K562 (cell line): ENCODE measurements around the gene UCP1. TPM values are rescaled to one million over a fixed set of nuclear protein-coding genes. Genes with fewer than 3 reads are reported as not detected.

Experiments
- ATF3 ChIP-seq, 2 experiments: fragments of 450-650 bp in 1 of 2; sonication (generic) in 1 of 2; formaldehyde crosslinking in 1 of 2; IDR thresholded peaks in 1 of 2; conservative IDR thresholded peaks in 1 of 2; 2 replicates each; pipeline versions ENCODE4 v1.6.1 to v1.8.1; 2016 to 2023; ENCODE audit warnings: mild to moderate bottlenecking in 2 of 2, moderate library complexity in 2 of 2, inconsistent platforms in 1 of 2, missing genetic modification reagents in 1 of 2
- CTBP1 ChIP-seq: fragments of 450-650 bp; IDR thresholded peaks from 2 replicates; pipeline ENCODE4 v1.6.1; 2016; ENCODE audit warnings: borderline replicate concordance
- FOXP1 ChIP-seq: sonication (generic); formaldehyde crosslinking; IDR thresholded peaks from 2 replicates; pipeline ENCODE4 v1.8.0; 2022; ENCODE audit warnings: mild to moderate bottlenecking, missing genetic modification reagents
- GMEB1 ChIP-seq: fragments of 250-450 bp; sonication (Bioruptor Pico); IDR thresholded peaks from 2 replicates; pipeline ENCODE4 v1.4.0; 2020; ENCODE audit warnings: mild to moderate bottlenecking
- IFI16 ChIP-seq: fragments of 250-450 bp; sonication (Bioruptor Pico); IDR thresholded peaks from 2 replicates; pipeline ENCODE4 v2.1.2; 2022; ENCODE audit warnings: mild to moderate bottlenecking, inconsistent platforms
- KDM4B ChIP-seq, 2 experiments: fragments of 450-650 bp in 1 of 2; sonication (generic) in 1 of 2; IDR thresholded peaks; 2 replicates each; pipeline ENCODE4 v1.6.1; 2016 to 2017; ENCODE audit warnings: borderline replicate concordance in 2 of 2, antibody characterized with exemption in 1 of 2, low read depth in 1 of 2, mild to moderate bottlenecking in 1 of 2
- KLF1 ChIP-seq: fragments of 450-650 bp; IDR thresholded peaks from 2 replicates; pipeline ENCODE4 v1.6.1; 2016; ENCODE audit warnings: missing genetic modification characterization, missing compliant biosample characterization
- KLF16 ChIP-seq: IDR thresholded peaks from 2 replicates; pipeline ENCODE4 v1.6.1; 2016; ENCODE audit warnings: antibody characterized with exemption
- MAFK ChIP-seq: IDR thresholded peaks from 2 replicates; pipeline ENCODE4 v1.6.1; 2011; ENCODE audit warnings: low read length, improper control_type of control experiment
- MNT ChIP-seq, 2 experiments: fragments of 450-650 bp; conservative IDR thresholded peaks; 2 replicates each; pipeline ENCODE4 v1.6.1; 2017; ENCODE audit warnings: mild to moderate bottlenecking in 2 of 2, moderate library complexity in 2 of 2
- MYNN ChIP-seq, 2 experiments: sonication (generic); formaldehyde crosslinking in 1 of 2; IDR thresholded peaks; 2 replicates each; pipeline versions ENCODE4 v1.5.0 to v1.6.1; 2016 to 2020; ENCODE audit warnings: antibody characterized with exemption in 1 of 2, missing genetic modification reagents in 1 of 2
- POLR2AphosphoS2 ChIP-seq: IDR thresholded peaks from 2 replicates; pipeline ENCODE4 v1.6.1; 2012; ENCODE audit warnings: low read length, improper control_type of control experiment
- PRPF4 ChIP-seq: fragments of 200-400 bp; formaldehyde crosslinking; IDR thresholded peaks from one replicate; pipeline ENCODE4 v1.6.1; 2017; ENCODE audit warnings: low read length, low read depth, mild to moderate bottlenecking; ENCODE audit not compliant: insufficient read depth, poor library complexity, severe bottlenecking
- SMARCE1 ChIP-seq: fragments of 450-650 bp; IDR thresholded peaks from 2 replicates; pipeline ENCODE4 v1.7.1; 2016; ENCODE audit warnings: mild to moderate bottlenecking
- SP2 ChIP-seq: IDR thresholded peaks from 2 replicates; pipeline ENCODE4 v1.6.1; 2011; ENCODE audit warnings: mild to moderate bottlenecking, low read depth, low read length, moderate library complexity; ENCODE audit not compliant: poor library complexity, severe bottlenecking; ENCODE audit errors: extremely low read depth
- USF2 ChIP-seq: sonication (generic); formaldehyde crosslinking; IDR thresholded peaks from 2 replicates; pipeline ENCODE4 v1.5.0; 2020; ENCODE audit warnings: missing genetic modification reagents
- WHSC1 ChIP-seq: IDR thresholded peaks from one replicate; pipeline ENCODE4 v1.6.1; 2012; ENCODE audit warnings: low read length, control low read depth, inconsistent platforms
- XRCC5 ChIP-seq: fragments of 200-400 bp; formaldehyde crosslinking; IDR thresholded peaks from 2 replicates; pipeline ENCODE4 v1.6.1; 2017; ENCODE audit warnings: low read depth, mild to moderate bottlenecking, low read length
- ZBTB49 ChIP-seq: sonication (generic); formaldehyde crosslinking; IDR thresholded peaks from 2 replicates; pipeline ENCODE4 v1.8.0; 2022; ENCODE audit warnings: missing genetic modification reagents, mild to moderate bottlenecking, borderline replicate concordance
- ZNF146 ChIP-seq: IDR thresholded peaks from one replicate; pipeline ENCODE4 v1.6.1; 2018; ENCODE audit warnings: missing compliant biosample characterization; ENCODE audit not compliant: unreplicated experiment
- ZNF174 ChIP-seq: fragments of 250-450 bp; sonication (Bioruptor Pico); IDR thresholded peaks from 2 replicates; pipeline ENCODE4 v1.4.0; 2020; ENCODE audit warnings: mild to moderate bottlenecking
- ZNF253 ChIP-seq: fragments of 250-450 bp; sonication (Bioruptor Pico); conservative IDR thresholded peaks from 2 replicates; pipeline ENCODE4 v1.6.1; 2021; ENCODE audit warnings: mild to moderate bottlenecking
- ZNF324 ChIP-seq: fragments of 250-450 bp; sonication (Bioruptor Pico); IDR thresholded peaks from 2 replicates; pipeline ENCODE4 v1.4.0; 2020; ENCODE audit warnings: mild to moderate bottlenecking
- polyA plus RNA-seq, 8 experiments: library from polyadenylated mRNA; depleted of rRNA in 4 of 8; stranded (reverse) in 5 of 8; unstranded in 3 of 8; fragments of >200 nt; fragmentation: Nextera tagmentation in 2 of 8; fragmentation: Illumina TruSeq in 1 of 8; extraction: Ambion mirVana in 2 of 8; extraction: Trizol in 1 of 8; gene quantifications; 2 replicates each; pipeline versions ENCODE4 v1.2.1 to v1.2.3, GENCODE V29; 2011 to 2014; ENCODE audit warnings: inconsistent platforms in 1 of 8, missing spikeins in 1 of 8
- total RNA-seq, 7 experiments: library from RNA; depleted of rRNA in 6 of 7; stranded (reverse); fragments of >200 nt in 6 of 7; fragmentation: Illumina TruSeq in 2 of 7; extraction: Trizol in 2 of 7; gene quantifications; 2 replicates each; pipeline versions ENCODE4 v1.2.1 to v1.2.3, GENCODE V29; 2011 to 2021; ENCODE audit warnings: low replicate concordance in 1 of 7

Gene UCP1
- total and polyA plus RNA-seq, 9 of the 15 experiments (the other 6 are each of a cell fraction or from before 2014, with no cell fraction given), result not detected

GRCh38 chr4:140529434-140529833 is 39.3 kb downstream of the UCP1 start (continued):
- TF ChIP-seq PRPF4, result no peak
- no peak for TF ChIP-seq KLF1 (tag)
- TF ChIP-seq ATF3 (IDR thresholded peaks at IDR 0.05), result peak; percentile 38; the same call in 1 of the 2 replicates
- no peak for TF ChIP-seq ATF3 (CRISPR knock-in tag; conservative IDR thresholded peaks at IDR 0.05)
- TF ChIP-seq SMARCE1, result peak; percentile 93
- no peak for TF ChIP-seq FOXP1 (CRISPR knock-in tag)
- TF ChIP-seq CTBP1, result peak; percentile 97
- no peak for TF ChIP-seq WHSC1
- TF ChIP-seq SP2, result no peak
- TF ChIP-seq MNT (conservative IDR thresholded peaks at IDR 0.05), result peak; percentile 62 to 75
- TF ChIP-seq MAFK, result no peak
- no peak for TF ChIP-seq KDM4B (IDR thresholded peaks at IDR 0.05; ENCODE audit: borderline replicate concordance in 2 of 2, low read depth in 1 of 2)
- TF ChIP-seq ZNF174 (CRISPR knock-in tag), result no peak
- no peak for TF ChIP-seq ZNF253 (CRISPR knock-in tag)
- no peak for TF ChIP-seq XRCC5
- TF ChIP-seq KLF16, result peak; percentile 77
- TF ChIP-seq ZNF146, result no peak
- TF ChIP-seq ZBTB49 (CRISPR knock-in tag), result no peak
- no peak for TF ChIP-seq POLR2AphosphoS2
- TF ChIP-seq IFI16, result no peak
- TF ChIP-seq USF2, result no peak
- TF ChIP-seq GMEB1 (CRISPR knock-in tag), result no peak
- no peak for TF ChIP-seq ZNF324
- TF ChIP-seq MYNN (IDR thresholded peaks at IDR 0.05), result no peak
- no peak for TF ChIP-seq MYNN (CRISPR knock-in tag; IDR thresholded peaks at IDR 0.05)
